Dedifferentiated amniotic fluid mesenchymal stem cell (primary cell): ENCODE measurements around the gene KCNH8.

Experiments
- DNase-seq: peaks from one replicate; pipeline ENCODE4 v3.0.0-alpha.2; 2016; ENCODE audit errors: extremely low spot score

Gene KCNH8

GRCh38 chr3:19250959-19251610 is 102.8 kb downstream of the KCNH8 start:
- DNase-seq, result no peak

DNA sequence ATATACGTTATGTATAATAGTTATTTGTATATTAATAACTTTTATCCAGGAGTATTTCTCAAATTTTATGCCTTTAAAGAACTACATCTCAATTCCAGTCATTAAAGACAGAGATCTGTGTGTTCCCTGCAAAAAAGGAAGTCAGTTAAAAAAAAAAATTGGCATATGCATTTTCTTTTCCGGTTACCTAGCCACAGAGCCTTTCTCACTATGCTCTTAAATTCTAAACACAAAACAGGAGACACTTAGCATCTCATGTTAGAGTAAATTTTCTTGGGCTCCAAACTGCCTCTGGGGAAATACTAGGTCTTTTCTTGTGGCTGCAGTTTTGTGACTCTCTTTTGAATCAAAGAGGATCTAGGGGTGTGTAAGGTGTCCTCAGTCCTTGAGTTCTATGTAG is 105.9 kb downstream of the KCNH8 start:
- no peak for DNase-seq

GRCh38 chr3:19254784-19255338 is 106.6 kb downstream of the KCNH8 start:
- DNase-seq, result no peak

- DNase-seq, result no peak
Measured at GRCh38 chr3:19256313-19256712, 108.0 kb downstream of the KCNH8 start.

DNA sequence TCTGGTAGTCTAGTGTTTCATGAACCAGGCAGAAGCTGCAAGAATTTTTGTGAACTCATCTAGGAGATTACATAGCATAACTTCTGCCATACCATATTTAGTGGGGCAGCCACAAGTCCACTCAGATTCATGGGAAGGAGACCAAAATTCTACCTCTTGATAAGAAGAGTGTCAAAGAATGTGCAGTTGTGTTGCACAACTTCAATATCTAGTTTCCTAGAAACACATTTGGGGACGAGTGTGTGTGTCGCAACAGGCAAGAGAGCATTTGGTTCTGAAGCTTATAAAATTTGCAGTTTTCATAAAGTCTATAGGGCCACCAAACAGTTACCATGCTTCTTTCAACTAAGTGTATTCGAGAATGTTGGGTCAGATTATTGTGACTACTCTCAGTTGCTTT is 115.3 kb downstream of the KCNH8 start:
- DNase-seq, result no peak

- DNase-seq, result no peak
Measured at GRCh38 chr3:19264424-19264823, 116.1 kb downstream of the KCNH8 start.

DNA sequence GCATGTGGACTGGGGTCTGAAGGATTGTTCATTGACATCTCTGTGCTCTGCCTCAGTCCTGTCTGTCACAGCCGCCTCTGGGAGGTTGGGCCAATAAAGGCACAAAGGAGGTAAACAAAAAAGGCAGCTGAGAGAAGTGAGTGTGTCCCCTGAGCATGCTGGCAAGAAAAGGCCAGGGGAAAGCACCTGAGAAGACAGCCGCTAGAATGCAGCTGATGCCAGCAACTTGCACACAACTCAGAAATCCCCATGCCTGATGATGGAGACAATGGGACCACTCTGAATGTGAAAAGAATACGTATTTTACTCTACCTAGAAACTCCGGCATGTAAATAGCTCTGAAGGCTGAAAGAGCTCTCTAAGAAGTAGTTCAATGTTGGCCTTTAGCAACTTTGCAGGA is 118.7 kb downstream of the KCNH8 start:
- DNase-seq, result no peak

DNA sequence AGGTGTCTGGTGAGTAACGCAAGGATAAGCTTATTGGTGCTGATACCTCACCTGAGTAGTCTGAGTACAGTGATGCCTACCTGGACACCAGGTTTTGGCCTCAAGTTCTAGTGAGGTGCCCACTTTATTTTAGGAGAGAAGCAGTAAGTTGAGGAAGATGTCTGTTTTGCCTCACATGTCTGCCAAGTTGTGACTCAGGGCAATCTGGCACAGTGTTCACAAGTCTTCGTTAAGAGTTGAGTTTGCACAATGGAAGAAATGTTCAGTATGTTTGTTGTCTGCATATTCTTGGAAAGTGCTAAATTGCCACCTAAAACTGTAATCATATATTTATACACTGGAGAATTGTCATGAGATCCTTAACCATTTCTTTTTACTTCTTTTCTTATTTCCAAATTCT is 122.2 kb downstream of the KCNH8 start:
- no peak for DNase-seq

DNA sequence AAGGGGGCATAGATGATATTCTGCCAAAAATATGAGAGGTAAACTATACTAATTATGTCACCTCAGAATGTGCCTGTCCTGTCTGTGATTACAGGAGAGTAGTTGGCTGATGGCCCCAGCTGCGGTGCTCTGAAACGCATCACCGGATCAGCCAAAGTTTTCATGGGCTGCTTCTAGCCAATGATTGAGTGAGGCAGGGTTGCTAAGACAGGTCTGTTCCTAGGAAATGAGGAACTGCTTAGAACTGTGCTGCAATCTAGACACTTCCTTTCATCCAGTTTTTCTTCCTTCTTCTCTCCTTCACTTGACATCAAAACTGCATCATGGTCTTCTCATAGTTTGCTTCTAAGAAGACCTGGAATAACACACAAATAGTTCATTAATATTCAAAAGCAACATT is 124.0 kb downstream of the KCNH8 start:
- no peak for DNase-seq

- no peak for DNase-seq
Measured at GRCh38 chr3:19273091-19273490, 124.8 kb downstream of the KCNH8 start.

- DNase-seq, result no peak
Measured at GRCh38 chr3:19274576-19274975, 126.3 kb downstream of the KCNH8 start.

- no peak for DNase-seq
Measured at GRCh38 chr3:19284974-19285373, 136.7 kb downstream of the KCNH8 start.

DNA sequence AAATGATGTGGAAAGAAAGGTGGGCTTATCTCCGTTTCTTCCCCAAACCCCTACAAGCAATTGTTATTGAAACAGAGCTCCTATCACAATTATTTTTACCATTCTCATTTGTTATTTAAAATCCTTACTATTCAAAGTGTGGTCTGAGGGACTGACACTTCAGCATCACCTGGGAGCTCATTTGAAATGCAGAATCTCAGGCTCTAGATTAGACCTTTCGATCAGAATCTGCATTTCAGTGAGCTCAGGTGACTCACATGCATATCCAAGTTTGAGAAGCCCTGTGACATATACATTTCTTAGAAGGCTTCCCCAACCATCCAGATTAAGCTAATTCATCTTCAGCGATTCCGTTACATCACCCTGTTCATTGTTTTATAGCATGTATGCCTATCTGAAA is 145.0 kb downstream of the KCNH8 start:
- DNase-seq, result no peak

- DNase-seq, result no peak
Measured at GRCh38 chr3:19295208-19295607, 146.9 kb downstream of the KCNH8 start.

DNA sequence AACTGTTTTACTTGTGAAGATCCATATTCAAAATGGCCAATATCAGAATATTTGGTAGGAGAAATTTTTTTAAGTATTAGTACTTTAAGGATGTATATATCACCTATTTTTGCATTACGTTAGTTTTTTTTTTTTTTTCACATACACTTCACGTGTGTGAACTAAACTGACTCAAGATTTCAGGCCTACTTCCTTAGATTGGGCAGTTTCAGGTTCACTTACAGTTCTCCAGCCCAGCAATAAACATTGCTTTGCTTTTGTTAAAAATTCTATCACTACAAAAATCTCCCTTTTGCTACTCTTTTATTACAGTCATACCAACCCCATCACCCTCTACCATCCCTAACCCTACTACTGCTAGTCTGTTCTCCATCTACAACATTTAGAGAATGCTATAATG is 183.6 kb downstream of the KCNH8 start:
- no peak for DNase-seq

- DNase-seq, result no peak
Measured at GRCh38 chr3:19334120-19334519, 185.8 kb downstream of the KCNH8 start.

DNA sequence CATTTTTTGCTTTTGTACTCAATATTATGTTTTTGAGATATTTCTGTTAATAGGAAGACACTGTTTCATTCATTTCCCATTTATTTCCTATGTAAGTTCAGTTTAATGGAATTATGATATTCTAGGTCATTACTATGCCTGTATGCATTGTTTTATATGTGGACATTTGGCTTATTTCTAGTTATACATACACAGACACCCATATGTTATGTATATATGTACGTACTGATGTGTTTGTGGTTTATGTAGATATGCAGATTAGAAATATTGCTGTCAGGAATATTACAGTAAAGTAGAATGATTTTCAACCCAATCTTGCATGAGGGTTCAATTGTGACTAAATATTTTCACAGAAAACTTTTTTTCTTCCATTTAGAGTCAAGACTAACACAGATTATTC is 190.5 kb downstream of the KCNH8 start:
- no peak for DNase-seq

DNA sequence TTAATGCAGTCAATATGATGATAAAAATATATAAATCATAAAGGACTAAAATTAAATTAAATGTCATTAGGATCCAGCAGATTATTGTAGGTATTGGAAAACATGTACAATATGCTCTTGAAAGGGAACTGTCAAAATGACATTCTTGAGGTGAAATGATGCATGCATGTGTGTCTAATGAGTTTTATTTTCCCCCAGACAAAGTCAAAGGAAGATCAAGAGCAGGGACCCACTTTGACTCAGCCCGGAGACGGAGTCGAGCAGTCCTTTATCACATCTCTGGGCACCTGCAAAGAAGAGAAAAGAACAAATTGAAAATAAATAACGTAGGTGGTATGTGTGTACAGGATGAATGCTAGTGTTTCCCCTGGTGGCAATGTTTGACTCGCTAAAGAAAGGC is 194.1 kb downstream of the KCNH8 start:
- no peak for DNase-seq

- no peak for DNase-seq
Measured at GRCh38 chr3:19346759-19347158, 198.4 kb downstream of the KCNH8 start.

DNA sequence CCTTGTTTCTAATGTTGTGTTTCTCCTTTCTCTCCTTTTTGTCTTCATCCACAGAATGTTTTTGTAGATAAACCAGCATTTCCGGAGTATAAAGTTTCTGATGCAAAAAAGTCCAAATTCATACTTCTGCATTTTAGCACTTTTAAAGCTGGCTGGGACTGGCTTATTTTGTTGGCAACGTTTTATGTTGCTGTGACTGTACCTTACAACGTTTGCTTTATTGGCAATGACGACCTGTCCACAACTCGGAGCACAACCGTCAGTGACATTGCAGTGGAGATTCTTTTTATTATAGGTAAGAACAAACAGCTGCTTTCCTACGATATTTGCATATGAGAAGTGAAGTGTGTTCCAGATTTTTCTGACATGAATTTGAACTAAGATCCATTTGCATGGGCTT is 199.4 kb downstream of the KCNH8 start:
- DNase-seq, result no peak

DNA sequence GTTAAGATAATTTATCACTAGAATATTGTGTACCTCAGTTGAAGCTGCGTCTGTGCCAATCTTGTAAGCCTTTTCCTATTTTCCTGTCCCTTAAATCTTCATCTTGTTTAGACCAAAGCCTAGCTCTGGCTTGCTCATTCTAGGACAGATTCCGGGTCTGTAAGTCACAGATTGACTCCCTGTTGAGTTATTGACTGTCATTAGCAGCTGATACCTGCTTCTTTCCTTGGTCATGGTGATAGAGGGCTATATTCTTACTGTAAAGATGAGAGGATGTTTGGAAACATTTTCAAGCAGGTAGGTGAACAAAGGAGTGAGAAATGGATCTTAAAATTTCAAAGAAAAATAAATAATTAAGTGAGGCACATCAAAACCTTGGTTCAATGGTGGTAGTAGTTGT is 200.2 kb downstream of the KCNH8 start:
- DNase-seq, result no peak

DNA sequence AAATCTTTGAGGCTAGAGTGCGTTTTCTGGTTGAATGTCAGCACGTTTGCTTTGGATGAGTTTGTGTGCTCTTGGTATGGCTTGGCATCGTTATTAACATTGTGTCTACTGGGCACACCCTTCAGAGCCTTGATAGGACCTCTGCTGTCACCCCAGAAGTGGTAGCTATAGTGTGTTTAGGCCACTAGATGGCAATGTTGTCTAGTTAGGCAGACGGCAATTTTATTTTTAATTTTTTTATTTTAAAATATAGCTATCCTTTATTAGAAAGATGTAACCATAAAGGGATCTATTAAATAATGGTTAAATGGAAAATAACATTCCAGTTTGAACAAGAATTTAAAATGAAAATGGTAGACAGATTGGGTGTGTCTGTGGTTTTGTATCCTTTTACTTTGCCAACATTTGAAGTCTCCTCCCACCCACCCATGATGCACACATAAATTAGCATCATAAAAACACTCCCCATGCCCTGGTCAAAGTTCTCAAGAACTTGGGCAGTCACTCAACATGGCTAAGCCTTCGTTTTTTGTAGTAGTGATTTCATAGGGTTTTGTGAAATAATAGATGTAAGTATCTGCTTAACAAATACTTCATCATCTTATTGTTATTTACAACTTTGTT is 200.7 kb downstream of the KCNH8 start:
- no peak for DNase-seq

GRCh38 chr3:19357947-19358346 is 209.6 kb downstream of the KCNH8 start:
- no peak for DNase-seq

DNA sequence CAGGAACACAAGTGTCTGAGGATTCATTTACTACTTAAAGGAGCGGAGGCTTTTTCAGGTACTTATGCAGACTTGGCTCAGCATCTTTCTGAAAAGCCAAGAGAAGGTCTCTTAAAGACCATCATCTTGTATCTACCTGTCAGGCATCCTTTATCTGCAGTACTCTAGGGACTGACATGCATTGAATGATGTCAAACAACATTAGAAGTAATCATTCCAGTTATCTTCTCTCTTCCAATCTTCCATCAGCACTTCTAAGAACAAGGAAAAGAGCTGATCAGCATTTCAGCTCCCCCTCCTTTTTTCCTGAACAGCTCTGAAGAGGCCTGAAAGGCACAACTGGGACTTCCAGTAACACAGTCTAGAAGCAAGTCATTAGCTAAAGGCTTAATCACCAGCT is 214.8 kb downstream of the KCNH8 start:
- no peak for DNase-seq
